Measurements from ENCODE around the gene ABHD17A.
A peak's percentile ranks its signal among the peaks of the same experiment; 100 is the strongest.

ABHD17A gene

DNA sequence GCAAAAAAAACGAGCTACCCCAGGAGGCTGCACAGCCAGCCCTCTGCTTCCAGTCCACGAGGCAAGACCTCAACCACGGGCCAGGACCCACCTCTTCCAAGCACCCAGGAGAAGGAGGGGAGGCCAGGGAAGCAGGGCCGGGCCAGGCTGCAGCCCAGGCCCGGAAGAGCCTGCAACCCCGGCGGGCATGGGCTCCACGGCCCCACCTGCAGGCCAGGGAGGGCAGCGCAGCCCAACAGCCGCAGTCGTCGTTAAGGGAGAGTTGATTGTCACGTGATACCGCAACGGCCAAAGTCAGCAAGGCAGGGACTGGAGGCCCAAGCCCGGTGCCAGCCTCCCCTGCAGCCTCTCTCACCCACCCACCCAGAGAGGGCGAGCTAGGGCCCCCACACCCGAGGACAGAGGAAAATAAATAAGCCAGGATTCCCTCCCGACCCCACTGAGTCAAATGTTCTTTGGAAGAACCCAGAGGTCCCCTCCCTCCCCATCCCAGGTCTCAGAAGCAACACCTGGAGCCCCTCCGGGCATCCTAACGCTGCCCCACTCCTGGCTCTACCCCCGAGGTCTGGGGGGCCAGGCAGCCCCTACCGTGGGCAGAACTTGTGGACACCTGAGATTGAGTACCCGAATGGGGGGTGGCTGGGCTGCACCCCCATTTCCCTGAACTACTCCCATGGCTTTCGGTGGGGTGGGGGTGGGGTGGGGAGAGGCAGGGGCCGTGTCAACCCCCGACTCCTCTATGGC is 31.8 kb downstream of the ABHD17A start:
- TF ChIP-seq POLR2A (IDR thresholded peaks at IDR 0.05; ENCODE audit: low read depth, low read length), result no peak
- FAIRE-seq (no peak), DNase-seq (ENCODE audit: insufficient read length, low spot score) (peak; percentile 95)

DNA sequence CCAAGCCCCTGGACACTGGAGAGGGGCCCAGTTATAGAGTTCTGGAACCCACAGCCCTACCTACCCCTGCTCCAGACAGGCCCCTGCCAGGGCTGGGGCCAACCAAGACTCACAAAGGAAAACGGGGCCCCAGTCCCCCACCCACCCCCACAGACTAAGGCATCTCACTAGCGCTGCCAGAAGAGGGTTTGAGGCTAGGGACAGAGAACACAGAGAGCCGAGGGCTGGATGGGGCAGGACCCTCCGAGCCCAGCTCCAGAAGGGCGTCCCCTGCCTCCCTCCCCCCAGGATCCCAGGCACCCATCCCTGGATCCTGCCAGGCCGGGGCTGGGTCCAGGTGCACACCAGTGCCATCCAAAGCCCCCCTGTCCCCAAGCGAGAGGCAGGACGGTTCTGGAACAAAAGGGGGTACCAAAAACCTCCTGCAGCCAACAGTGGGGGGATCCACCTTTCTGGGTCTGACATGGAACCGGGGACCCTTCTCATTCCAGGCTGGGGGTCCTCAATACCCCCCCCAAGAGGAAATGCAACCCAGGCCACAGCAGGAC is 32.6 kb downstream of the ABHD17A start:
- FAIRE-seq, result no peak
- DNase-seq (ENCODE audit: insufficient read length, low spot score), result no peak
- no peak for TF ChIP-seq POLR2A (IDR thresholded peaks at IDR 0.05; ENCODE audit: low read depth, low read length)

DNA sequence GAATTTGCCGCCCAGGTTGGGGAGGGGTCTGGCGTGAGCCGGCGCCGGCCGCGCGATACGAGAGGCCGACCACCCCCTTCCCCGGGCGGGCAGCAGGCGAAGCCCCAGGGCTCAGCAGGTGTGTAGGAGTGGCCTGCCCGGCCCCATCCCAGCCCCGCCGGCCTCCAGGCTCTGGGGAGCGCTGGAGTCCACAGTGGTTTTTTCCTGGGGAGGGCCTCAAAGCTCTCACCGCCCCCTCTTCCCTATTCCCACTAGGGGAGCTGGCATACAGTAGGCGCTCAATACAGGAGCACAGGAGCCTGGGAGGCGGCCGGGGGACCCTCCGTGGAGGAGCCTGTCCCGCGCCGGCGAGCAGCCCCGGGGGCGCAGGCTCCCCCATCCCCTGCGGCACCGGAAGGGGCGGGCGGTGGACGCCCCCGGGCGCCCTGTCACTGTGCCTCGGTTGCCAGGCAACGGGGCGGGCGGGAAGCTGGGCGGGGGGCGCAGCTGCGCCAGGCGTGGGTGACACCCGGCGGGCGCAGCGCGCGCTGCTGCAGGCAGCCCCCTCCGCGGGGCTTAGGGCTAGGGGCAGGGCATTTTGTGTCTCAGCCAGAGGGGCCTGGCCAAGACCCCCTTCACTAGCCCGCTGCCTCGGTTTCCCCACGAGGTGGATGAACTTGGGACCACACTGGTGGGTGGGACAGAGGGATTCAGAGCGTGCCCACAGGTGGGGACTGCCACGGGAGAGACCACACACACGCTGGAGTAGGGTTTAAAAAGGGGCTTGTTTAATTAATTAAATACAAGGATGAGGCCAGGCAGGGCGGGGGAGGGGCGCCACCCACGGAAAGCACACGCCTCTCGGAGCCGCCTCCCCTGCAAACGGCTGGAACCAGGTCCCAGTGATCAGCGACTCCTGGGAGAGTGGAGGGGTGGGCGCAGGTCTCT is 33.4 kb downstream of the ABHD17A start:
- FAIRE-seq (no peak), DNase-seq (ENCODE audit: insufficient read length, low spot score) (no peak)
- TF ChIP-seq POLR2A (IDR thresholded peaks at IDR 0.05; ENCODE audit: low read depth, low read length), result no peak

DNA sequence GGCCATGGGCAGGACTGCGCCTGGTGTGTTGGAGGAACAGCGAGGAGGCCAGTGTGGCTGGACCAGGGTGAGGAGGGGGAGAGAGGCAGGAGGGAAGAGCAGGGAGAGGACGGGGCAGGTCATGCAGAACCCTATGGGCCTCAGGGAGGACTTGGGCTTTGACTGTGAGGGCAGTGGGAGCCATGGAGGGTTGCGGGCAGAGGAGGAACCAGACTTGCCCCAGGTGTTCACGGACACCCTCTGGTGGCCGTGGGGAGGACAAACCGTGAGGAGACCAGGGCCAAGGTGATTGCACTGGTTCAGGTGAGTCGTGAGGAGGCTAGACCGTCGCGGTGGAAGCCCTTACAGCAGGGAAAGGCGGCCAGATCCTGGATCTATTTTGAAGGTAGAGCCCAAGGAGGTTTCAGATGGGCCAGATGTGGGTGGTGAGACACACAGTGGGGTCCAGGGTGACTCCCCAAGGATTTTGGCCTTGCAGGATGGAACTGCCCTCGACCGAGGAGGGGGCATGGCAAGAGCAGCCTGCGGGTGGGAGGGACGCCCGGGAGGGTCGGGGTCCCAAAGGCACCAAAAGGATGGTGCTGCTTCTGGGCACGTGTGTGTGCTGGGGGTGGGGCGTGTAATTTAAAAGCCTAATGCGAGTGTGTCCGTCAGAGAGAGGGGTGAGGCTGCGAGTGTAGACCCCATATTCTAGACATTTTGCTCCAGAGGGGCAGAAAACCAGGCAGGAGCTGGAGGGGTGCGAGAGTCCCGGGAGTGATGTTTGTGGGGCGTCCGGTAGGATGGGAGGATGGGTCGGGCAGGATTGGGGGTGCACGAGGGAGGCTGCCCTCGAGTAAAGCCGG is 34.3 kb downstream of the ABHD17A start:
- TF ChIP-seq POLR2A (IDR thresholded peaks at IDR 0.05; ENCODE audit: low read depth, low read length), result no peak
- FAIRE-seq (no peak), DNase-seq (ENCODE audit: insufficient read length, low spot score) (no peak)

DNA sequence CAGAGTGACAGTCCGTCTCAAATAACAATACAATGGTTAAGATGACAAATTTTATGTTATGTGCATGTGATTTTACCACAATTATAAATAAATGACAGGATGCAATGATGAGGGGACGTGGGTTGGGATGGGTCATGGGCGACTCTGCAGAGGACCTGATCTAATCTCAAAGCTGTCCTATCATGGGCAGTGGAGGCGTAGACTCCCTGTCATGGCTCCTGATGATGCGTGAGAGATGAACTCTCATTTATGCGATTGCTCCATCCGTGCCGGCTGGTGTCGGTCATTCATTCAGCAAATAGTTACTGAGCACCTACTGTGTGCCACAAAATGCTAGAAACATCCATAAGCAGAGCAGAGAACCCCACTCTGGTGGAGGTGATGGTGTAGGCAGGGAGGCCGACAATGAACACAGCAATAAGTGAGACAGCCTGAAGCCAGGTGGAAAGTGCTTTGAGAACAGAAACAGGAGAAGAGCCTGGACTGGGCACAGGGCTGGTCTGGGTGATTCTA is 35.4 kb downstream of the ABHD17A start:
- no peak for TF ChIP-seq POLR2A (IDR thresholded peaks at IDR 0.05; ENCODE audit: low read depth, low read length)
- DNase-seq (ENCODE audit: insufficient read length, low spot score) (no peak), FAIRE-seq (no peak)

DNA sequence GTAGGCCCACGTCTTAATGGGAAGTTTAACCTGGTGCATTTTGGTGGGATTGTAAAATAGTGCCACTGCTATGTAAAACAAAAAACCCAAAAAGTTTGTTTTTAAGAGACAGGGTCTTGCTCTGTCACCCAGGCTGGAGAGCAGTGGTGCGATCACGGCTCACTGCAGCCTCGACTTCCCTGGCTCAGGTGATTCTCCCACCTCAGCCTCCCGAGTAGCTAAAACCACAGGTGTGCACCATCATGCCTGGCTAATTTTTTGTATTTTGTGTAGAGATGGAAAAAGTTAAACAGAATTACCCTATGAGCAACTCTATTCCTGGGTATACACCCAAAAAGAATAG is 36.2 kb downstream of the ABHD17A start:
- no peak for TF ChIP-seq POLR2A (IDR thresholded peaks at IDR 0.05; ENCODE audit: low read depth, low read length)
- no peak for FAIRE-seq
- DNase-seq (ENCODE audit: insufficient read length, low spot score), result no peak

DNA sequence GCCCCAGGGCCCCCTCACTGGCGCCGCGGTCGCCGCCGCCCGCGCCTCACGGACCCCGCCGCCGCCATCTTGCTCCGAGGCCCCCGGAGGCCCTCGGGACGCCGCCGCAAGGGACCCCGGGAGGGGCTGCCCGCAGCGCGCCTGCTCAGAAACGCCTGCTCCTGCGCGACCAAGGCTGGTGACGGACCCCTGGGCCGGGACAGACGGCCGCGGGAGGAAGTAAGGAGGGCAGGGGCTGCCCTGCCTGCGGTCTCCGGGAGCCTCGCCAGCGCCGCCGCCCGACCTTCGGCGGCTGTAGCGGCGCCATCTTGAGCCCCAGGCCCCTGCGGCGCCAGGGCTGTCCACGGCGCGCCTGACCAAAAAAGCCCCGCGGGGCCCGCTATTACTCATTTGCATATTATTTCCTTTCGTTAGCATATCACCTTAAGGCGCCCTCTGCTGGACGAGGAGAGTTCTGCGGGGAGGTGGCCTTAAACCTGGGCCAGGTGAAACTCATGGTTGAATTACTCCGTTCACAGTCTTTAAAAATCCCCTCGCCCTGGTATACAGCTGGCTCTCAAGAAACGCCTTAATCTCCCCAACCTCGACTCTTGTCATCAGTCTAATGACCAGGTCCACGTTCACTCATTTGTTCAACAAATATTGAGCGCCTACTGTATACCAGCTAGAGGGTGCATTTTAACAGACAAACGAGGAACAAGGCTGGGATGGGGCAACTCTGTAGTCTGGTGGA is 36.7 kb downstream of the ABHD17A start, which contains the start of gene REXO1:
REXO1 (minus strand) TSS at position 85 of the 733 bp plus-strand sequence. CDS start 125 bp downstream, outside the sequence.
- FAIRE-seq (no peak), DNase-seq (ENCODE audit: insufficient read length, low spot score) (peak; percentile 93)
- TF ChIP-seq POLR2A (IDR thresholded peaks at IDR 0.05; ENCODE audit: low read depth, low read length), result peak; percentile 52

DNA sequence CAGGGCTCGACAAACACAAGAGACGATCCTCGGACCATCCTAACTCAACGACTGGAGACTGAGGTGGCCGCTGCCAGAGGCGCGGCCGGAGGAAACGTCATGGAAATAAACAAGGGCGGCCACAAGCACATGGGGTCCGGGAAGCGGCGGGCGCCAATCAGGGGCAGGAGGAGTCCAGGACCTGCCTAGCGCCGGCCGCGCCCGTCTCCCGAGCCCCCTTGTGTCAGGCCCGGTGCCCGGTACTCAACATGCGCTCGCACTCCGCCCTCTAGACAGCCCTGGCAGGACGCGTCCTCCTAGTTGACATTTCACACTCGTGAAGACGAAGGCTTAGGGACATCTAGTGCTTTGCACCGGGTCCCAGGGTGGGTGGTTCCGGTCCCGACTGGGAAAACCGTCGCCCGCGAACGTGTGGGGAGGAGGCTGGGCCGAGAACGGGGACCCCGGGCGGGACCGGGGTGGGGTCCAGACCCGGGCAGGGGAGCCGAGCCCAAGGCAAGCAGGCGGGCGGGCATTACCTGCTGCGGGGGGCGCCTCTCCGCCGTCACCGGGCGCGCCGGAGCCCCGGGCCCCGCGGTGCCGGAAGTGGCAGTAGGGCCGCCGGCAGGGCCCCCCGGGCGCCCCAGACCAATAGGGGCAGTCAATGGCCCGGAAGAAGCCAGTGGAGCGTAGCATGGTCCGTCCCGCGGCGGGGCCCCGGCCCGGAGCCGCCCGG is 37.5 kb downstream of the ABHD17A start:
- FAIRE-seq, result no peak
- no peak for TF ChIP-seq POLR2A (IDR thresholded peaks at IDR 0.05; ENCODE audit: low read depth, low read length)
- DNase-seq (ENCODE audit: insufficient read length, low spot score), result no peak

DNA sequence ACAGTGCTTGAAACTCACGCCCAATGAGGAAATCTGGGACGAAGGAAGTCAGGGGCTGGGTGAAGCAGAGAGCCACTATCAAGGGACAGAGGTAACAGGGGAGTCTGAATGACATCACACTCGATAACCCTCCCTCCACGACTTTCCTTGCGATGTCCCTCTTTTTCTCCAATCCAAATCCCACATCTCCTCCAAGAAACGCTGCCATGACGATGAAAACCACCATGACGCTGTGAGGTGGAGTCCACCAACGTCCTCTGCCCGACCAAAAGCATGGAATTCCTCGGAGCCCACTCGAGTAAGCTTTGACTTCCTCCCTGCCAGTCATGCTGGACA is 38.0 kb downstream of the ABHD17A start:
- DNase-seq (ENCODE audit: insufficient read length, low spot score) (no peak), FAIRE-seq (no peak)
- TF ChIP-seq POLR2A (IDR thresholded peaks at IDR 0.05; ENCODE audit: low read depth, low read length), result no peak

DNA sequence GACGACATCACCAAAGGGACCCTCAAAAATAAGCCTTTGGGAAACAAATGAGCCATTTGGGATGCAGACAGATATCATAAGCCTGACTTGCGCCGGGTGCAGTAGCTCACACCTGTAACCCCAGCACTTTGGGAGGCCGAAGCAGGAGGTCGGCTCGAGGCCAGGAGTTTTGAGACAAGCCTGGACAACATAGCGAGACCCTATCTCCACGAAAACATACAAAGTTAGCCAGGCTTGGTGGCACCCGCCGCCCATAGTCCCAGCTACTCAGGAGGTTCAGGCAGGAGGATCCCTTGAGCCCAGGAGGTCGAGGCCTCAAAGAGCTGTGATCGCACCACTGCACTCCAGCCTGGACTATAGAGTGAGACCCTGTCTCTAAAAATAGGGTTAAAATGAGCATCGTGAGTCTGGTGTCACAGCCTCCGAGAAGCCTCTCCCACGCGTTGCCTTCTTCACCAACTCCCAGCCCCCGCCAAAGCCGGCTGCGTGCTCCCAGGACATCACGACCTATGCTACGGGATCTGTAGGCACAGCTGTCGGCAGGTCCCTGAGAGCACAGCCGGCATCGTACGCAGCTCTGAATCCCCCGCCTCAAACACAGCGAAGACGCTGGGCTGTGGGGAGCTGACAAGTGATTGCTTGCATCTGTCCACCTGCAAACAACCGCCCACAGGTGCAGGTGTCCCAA is 38.6 kb downstream of the ABHD17A start:
- DNase-seq (ENCODE audit: insufficient read length, low spot score), result no peak
- no peak for FAIRE-seq
- no peak for TF ChIP-seq POLR2A (IDR thresholded peaks at IDR 0.05; ENCODE audit: low read depth, low read length)

DNA sequence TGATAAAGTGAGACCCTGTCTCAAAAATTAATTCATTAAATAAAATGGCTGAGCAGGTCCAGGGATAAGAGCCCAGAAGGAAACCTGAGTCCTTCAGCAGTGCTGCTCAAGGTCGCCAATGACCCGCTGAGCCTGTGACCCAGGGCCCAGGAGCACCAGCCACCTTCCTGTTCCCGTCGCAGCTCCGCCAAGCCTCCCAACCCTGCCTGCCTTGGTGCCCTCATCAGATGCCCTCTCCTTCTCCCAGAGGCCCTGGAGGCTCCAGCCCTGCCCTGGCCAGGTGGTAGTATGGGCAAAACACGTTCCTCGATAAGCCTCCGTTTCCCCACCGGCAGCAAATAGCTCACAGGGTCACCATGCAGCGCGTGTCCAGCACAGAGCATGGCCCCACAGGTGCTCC is 39.7 kb downstream of the ABHD17A start:
- no peak for DNase-seq (ENCODE audit: insufficient read length, low spot score)
- no peak for TF ChIP-seq POLR2A (IDR thresholded peaks at IDR 0.05; ENCODE audit: low read depth, low read length)

DNA sequence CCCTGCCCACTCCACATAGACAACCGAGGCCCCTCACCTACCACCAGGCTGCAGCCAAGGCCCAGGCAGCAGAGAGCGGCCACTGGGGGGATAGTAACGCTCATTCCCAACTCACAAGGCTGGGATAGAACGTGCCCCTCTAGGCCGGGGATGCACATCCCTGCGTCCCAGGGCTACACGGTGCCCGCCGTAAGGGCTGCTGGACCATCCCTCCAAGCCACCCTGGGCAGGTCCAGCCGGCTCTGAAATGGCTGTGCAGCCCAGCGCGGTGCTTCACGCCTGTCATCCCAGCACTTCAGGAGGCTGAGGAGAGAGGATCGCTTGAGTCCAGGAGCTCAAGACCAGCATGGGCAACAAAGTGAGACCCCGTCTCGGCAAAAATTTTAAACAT is 40.2 kb downstream of the ABHD17A start:
- no peak for DNase-seq (ENCODE audit: insufficient read length, low spot score)
- FAIRE-seq, result no peak
- no peak for TF ChIP-seq POLR2A (IDR thresholded peaks at IDR 0.05; ENCODE audit: low read depth, low read length)

More for the DNA sequence above, 39.7 kb downstream of the ABHD17A start:
- no peak for FAIRE-seq

Measured in H54 (cell line).